HG03558 (cell line): ENCODE measurements around the gene DGCR6L.
"Not testable (repeated sequence)": the region's sequence is repeated elsewhere in the genome, so short reads cannot be mapped to it uniquely, and the experiment has no call there.

Experiments used
- ATAC-seq: cut with Tn5 transposase; IDR thresholded peaks from one replicate; pipeline ENCODE4 v1.9.1; 2021; ENCODE audit warnings: moderate number of reproducible peaks; ENCODE audit not compliant: unreplicated experiment; ENCODE audit errors: extremely low read depth

The DGCR6L gene

DNA sequence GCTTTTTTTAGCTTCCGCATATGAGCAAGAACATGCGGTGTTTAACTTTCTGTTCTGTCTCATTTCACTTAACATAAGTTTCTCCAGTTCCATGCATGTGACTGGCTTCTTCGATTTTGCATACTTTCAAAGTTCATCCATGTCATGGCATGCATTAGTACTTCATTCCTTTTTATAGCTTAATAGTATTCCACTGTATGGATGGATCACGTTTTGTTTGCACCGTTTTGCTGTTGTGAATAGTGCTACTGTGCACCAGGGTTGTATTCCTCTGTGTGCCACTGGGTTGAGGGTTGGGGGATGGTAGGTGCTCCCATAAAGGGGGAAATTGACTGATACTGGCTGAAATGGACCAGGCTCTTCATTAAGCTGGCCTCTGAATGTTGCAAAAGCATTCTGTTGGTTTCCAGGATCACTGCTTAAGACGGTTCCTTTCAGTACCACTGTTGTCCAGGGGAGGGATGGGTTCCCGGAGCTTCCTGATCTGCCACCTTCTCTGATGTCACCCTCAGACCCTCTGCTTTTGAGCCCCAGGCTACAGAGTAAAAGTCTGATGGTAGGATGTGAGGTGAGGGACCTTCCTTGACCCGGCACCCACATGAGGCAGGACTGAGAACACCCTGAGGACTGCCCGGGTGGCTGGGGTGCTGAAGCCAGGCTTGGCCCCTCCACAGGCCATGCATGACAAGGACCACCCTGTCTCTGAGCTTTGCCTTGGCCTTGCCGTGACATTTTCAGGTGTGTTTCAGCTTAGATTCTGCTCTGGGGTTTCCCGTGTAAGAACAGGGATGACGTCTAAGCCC lies 24.4 kb downstream of the DGCR6L start:
- no peak for ATAC-seq

DNA sequence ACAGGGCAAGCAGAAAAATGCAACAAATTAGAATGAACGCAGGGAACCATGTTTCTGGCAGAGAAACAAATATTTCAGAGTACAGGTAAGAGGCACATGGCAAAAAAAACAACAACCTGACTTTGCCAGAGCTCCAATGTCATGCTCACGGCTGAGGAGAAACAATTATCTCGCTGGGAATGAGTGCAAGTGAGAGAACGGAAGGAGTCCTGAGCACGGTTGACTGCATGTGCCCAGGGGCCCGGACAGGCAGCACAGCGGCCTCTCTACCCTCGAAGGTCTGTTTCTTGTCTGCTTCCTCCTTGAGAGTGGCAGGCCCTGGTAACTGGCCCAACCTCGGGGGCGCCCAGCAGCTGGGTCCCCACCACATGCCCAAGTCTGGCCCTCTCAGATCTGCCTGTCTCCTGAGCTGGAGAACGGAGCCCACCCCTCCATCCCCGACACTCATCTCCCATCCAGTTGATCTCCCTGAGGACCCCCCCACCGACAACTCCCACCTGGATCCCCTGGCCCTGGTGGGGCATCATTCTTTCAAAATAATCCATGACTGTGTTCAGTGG lies 27.1 kb downstream of the DGCR6L start:
- no peak for ATAC-seq

DNA sequence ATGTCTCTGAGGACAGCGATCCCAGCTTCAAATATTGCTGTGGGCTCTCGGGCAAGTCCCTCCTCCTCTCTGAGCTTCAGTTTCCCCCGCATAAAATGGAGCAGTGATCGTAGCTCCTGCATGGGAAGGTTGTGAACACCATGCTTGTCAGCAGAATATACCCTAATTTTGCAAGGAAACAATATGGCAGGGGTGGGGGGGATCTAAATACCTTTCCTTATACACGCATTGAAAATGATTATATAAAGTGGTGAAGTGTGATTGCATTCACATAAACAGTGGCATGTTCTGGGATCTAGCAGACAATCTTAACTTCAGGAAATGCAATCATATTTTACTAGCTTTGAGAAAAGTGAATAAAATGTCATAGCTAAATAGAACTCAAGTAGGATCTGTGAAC lies 27.8 kb downstream of the DGCR6L start:
- ATAC-seq = no peak

DNA sequence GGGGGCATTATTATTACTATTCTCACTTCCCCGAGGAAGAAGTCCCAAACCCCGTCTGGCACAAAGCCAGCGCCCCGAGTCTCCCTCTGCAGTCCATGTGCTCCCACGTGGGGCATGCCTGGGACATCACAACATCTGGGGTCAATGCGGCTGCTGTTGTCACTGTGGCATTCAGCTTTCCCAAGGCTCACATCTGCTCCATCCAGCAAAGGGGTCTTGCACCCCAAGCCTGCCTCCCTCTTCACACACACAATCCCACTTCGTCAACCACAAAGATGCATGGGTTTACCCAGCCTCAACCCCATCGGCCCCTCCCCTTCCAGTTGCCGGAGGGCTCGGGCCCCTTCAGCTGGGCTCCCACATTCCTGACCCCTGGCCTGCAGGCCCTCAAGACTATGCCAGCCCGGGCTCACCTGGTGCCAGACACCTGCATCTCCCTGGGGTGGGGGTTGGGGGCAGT lies 28.2 kb downstream of the DGCR6L start:
- no peak for ATAC-seq

DNA sequence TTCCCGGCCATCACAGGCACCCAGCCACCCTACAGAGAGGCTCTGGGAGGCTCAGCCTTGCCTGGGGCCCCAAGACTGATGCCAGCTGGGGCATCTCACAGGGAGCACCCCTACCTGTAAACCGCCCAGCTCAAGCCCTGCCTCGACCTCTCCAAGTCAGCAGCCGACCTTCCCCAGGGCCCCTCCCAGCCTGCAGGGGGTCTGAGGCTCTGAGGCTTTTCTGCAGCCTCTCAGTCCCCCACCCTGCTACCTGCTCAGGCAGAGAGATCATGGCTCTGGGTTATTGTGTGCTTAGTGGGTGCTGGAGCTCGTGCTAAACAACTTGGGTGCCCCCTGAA lies 28.6 kb downstream of the DGCR6L start:
- no peak for ATAC-seq

DNA sequence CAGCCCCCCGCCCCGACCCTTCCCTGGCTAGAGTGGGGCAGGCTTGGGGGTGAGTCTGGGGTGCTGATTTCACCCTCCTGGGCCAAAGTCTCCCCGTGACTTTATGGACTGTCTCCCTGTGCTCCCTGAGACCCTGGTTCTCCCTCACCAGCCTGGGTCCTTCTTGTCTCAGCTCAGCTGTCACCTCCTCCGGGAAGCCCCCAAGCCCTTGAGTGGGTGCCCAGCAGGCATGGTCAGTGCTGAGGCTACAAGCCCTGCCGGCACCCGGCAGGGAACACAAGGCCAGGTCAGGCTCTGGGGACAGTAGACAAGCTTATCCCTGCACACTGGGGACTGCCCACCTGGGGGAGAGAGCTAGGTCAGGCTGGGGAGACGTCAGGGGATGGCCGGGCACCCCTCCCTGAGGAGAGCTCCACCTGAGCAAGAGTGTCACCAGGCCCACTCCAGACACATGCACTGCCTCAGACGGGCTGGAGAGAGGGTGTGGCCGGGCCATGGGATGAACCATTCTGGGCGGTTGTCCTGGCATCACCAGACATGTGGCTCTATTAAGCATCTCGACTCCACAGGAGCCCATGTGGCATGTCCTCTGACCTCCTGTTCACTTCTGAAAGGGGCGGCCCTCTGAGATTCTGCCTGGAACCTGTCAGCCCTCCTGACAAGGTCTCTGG lies 29.1 kb downstream of the DGCR6L start:
- no peak for ATAC-seq

DNA sequence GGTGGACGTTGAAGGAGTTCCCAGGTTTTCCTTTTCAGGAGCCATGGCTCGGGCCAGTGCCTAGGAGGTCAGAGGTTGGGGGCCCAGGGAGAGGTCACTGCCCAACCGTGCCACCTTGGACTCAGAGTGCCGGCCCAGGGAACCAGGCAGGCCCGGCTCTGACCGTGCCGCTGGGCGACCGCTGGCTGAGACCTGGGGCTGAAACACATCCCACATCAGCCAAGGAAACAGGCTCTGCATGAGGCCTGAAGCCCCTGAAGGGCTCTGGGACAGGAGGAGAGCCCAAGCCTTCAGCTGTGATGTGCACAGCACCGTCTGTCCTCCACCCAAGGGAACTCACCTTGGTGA lies 29.8 kb downstream of the DGCR6L start:
- ATAC-seq = no peak

DNA sequence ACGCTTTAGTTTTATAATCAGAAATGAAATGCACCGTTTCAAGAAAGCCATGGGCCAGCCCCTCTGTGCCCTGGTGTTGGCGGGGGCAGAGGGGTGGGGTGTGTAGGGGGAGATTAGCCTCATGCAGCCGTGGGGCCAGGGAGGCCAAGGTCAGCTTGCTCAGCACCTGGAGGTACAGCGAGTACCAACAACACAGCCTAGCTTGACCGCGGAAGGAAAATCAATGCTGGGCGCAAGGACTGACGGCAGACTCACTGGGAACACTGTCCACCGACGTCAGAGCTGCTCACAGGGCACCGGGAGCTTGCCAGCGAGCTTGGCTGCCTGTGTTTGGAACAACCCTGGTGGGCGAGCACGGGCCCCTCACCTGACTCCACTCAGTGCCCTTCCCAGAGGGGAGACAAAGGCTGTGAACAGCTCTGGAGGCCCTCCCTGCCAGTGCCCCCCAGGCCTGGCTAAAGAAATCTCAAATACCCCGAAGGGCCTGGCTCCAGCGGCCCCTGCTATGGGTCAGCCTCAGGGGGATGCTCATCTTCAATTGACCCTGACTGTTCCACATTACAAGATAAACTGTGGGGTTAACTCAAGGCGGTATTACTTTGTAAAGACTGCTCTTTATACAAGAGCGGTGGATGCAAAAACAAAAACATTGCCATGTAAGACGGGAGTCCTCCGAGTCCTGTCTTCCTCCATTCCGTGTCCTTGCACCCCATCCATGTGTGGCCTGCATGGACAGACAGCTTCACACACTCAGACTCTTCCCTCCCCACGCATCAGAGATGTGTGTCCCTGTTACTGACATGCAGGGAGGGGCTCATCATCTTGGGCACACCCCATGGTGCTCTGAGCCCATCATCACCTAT lies 30.4 kb downstream of the DGCR6L start:
- ATAC-seq = not testable (repeated sequence)

DNA sequence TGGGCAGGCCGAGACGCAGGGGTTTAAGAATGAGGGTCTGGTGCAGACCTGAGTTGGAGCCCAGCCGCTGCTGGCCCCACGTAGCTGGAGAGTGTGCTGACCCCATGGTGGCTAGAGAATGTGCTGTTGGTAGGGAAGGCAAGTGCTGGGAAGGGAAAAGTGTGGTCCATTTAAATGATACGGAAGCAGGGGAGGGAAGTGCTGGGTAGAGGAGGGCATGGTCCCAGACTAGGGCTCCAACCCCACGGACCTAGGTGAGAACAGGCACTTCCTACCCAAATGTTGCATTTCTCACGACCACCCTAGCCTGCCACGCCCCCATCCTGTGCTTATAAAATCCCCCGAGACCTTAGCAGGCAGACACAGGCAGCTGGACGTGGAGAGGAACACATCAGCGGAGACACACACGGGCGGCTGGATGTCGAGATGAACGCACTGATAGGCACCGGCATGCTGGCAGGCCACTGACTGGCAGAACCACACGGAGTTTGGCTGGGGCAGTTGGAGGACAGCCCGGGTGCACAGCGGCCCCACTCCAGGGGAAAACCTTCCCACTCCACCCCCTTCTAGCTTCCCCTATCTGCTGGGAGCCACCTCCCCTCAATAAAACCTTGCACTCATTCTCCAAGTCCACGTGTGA lies 33.0 kb downstream of the DGCR6L start:
- not testable (repeated sequence) for ATAC-seq

DNA sequence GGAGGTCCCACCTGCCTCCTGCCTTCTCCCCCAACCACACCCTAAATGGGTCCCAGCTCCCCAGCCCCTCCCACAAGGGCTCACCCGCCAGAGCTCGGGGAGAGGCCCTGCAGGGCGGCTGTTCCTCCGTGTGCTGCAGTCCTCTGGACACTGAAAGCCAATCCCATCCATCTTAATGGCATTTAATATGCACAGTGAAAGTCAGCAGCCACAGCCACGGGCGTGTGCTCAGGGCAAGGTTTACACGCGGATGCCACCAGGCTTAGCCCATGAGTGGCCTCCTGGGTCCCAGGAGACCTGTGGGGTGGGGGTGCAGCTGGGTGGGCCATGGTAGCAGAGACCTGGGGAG lies 33.6 kb downstream of the DGCR6L start:
- ATAC-seq = not testable (repeated sequence)

DNA sequence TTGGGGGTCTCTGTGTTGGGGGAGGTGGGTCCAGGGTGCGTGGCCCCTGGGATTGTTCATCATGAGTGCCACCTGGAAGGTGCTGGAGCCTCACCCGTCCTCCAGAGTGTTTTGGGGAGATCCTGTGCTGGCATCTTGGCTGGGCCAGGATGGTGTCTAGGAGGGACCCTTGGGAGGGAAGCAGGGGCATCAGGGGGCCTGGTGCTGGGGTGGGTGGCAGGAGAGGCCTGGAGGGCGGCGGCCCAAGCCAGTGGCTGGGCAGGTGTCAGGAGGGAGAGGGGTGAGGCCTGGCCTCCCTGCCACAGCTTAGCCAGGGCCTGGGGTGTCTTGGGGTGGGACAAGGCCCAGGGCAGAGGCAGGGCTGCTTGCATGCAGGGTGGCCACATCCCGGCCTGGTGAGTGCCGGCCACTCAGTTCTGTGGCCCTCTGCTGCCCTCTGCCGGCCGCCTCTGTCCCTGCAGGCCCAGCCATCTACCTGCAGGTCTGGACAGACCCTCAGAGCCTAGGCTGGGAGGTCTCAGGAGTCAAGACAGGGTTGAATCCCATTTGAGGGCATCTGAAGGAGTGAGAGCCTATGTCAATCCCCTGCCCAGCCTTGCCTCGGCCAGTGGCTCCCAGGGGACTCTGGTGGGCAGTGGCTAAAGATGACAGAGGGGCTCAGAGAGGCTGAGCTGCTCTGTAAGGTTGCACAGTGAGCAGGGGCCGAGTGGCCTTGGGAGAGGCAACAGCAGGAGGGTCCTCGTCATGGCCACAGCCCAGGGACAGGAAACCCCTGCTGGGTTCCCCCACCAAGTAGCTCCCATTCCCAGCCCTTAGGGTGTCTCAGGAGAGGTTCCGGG lies 34.2 kb downstream of the DGCR6L start:
- not testable (repeated sequence) for ATAC-seq

DNA sequence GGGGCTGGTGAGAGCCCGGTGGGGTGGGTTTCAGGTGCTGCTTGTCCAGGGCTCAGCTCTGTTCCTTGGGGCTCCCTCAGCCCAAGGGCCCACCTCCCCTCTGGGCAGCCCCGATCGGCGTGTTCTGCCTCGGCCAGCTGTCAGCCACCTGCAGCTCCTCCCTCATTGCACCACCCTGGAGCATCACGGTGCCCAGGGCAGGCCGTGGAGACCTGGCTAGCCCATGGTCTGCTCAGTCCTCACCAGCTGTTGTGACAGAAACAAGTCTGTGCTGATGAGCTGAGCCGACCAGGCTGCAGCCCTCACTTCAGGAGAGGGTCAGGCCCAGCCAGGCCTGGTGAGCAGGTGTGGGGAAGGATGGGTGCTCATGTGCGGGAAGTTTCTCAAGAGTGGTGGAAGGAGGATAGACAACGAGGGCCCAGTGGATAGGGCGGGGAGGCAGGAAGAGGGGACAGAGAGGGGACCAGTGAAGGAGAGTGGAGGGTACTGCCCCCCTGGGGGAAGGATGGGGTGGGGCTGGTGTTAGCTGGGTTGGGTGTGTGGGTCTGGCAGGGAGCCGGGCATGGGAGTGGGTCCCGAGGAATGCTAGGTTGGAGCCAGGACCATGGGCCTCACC lies 35.3 kb downstream of the DGCR6L start:
- ATAC-seq = no peak

DNA sequence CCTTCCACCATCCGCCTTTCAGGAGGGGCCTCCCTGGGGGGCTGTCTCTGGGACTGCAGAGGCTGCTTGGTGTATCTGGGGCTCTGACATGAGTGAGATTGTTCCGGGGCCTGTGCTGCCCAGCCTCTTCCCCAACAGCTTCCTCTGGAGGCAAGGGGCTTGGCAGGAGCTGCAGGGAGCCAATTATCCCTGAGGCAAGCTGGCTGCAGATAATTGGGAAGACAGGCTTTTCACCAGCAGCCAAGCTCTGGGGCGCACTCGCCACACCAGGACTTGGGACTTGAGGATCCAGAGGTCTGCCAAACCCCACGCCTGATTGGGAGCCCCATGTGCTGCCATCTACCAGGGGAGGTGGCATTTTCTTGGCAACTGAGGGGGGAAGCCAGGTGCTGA lies 36.2 kb downstream of the DGCR6L start:
- ATAC-seq = no peak

DNA sequence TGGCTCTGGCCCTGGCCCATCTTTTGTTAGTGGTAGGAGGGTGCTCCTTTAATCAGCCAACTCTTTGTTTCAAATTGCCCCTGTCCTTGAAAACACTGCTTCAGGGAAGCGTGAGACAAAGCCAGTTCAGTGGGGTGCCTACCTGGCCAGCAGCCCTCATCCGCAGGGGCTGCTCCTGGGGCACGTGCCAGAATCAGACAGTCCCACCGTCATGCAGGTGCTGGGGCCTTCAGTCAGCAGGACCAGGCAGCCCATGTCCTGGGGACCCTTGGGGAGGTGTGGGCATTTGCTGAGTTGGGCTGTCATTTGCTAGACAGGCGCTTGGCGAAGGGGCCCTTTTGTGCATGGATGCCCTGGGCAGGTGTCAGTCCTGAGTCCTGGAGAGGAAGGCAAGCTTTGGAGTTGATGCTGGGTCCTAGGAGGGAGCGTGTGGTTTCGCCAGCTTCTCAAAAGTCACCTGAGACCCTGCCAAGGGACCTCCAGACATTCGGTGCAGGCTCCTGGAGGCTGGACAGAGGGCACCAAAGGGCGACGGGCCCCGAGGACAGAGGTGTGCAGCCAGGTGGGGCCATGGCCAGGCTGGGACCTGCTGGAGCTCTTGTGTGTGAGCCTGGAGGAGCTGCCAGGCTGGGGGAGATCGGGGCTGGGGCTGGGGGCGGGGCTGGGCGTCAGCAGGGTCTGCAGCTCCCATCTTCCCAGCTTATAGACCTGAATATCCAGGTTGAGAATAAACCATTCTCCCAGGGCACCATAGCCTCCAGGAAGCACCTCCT lies 36.8 kb downstream of the DGCR6L start:
- no peak for ATAC-seq

DNA sequence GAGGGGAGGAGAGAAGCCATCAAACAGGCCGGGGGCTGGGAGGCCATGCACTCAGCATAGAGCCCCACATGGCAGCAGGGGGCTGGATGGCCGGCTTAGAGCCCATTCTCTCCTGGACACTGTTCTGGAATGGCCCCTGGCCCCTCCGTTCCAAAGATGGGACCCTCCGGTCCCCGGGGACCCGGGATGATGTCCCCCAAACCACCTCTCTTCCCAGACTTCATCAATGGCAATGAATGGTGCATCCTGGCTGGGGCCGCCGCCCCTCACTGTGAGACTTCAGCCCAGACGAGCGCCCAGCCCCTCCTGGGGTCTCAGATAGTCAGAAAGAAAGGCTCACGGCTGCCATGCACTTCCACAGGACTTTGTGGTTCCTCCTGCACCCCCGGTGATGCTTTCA lies 38.0 kb downstream of the DGCR6L start:
- no peak for ATAC-seq

DNA sequence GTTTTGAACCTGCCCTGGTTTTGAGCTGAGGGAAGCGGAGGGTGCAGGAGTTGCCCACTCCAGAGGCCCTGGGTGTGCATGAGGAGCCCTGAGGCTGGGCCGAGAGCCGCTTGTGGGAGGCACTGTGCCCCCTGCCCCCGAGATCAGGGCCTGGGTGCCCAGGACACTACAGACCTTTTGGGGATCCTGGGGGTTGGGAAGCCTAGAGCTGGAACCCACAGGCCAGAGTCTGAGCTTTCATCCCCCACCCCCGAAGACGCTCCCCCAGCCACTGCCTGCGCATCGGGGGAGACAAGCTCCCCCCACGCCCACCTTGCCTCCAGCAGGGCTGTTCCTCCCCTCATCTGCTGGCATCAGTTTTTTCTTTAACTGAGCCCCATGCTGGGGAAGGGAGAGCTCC lies 38.4 kb downstream of the DGCR6L start:
- ATAC-seq = not testable (repeated sequence)

DNA sequence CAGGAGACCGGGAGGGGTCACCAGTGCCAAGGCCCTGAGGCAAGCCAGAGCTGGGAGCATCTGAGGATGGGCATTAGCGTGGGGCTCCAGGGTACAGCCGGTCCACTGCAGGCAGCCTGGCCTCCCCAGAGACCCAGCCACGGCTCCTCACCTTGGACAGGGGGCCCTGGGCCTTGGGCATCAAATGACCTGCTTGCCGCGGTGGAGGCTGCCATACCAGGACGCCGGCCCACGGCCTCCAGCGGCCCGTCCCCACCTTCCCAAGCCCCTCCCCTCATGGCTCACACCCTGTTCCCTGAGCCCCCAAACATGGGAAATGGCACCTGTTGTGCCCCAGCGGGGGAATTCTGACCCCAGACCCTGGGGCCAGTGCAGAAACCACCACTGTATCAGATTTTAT lies 39.0 kb downstream of the DGCR6L start:
- no peak for ATAC-seq

DNA sequence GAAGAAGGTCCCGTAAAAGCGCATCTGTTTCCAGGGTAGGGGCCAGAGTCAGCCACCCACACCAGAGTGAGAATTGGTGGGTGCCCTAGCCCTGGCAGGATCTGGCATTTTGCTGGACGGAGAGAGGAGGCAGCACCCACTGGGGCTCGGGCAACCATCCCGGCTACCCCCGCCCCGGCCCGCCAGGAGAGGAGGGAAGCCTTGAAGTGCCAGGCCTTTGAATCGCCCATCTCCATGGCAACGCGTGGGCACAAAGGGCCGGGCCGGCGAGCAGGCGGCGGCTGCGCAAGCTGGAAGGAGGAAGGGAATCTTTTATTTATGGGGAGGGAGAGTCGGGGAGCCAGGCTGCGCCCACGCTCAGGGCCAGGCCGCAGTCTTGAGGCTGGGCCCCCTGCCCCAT lies 39.7 kb downstream of the DGCR6L start:
- not testable (repeated sequence) for ATAC-seq
